ENCODE results near the gene RDH8. TPM values are rescaled to one million over a fixed set of nuclear protein-coding genes. Genes with fewer than 3 reads are reported as not detected.

The RDH8 gene
- total RNA-seq, 1 donor from 2014 or later, result not detected

DNA sequence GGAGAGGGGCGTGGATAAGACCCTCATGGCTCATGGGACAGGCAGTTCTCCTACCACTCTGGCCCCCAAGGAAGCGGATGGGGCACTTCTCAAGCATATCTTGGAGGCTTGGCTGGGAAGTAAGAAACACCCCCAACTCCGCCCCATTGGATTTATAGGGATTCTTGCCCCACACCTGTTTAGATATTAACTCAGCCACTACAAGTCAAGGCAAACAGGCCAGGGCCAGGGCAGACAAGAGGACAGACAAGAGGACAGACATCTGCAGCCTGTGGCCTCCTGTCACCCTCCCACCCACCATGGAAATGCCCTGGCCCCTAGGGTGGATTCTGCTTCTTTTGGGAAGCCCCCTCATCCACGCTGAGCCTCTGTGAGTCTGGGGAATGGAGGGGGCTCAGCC is 24.1 kb downstream of the RDH8 start:
- Mint-ChIP-seq H3K9me3 (ENCODE audit: low read depth) (no peaks in the 10 kb centered on the region), H3K4me1 (ENCODE audit: low read depth) (no peaks in the 10 kb centered on the region), H3K27me3 (ENCODE audit: low read depth) (peaks cover 54% of the 10 kb centered on the region), H3K36me3 (ENCODE audit: low read depth) (no peaks in the 10 kb centered on the region), H3K4me3 (ENCODE audit: unreplicated experiment) (no peak overlapping the region), H3K27ac (ENCODE audit: unreplicated experiment) (no peak overlapping the region)
- TF ChIP-seq, protein P1, sequence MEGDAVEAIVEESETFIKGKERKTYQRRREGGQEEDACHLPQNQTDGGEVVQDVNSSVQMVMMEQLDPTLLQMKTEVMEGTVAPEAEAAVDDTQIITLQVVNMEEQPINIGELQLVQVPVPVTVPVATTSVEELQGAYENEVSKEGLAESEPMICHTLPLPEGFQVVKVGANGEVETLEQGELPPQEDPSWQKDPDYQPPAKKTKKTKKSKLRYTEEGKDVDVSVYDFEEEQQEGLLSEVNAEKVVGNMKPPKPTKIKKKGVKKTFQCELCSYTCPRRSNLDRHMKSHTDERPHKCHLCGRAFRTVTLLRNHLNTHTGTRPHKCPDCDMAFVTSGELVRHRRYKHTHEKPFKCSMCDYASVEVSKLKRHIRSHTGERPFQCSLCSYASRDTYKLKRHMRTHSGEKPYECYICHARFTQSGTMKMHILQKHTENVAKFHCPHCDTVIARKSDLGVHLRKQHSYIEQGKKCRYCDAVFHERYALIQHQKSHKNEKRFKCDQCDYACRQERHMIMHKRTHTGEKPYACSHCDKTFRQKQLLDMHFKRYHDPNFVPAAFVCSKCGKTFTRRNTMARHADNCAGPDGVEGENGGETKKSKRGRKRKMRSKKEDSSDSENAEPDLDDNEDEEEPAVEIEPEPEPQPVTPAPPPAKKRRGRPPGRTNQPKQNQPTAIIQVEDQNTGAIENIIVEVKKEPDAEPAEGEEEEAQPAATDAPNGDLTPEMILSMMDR (IDR thresholded peaks at IDR 0.05), result no peak
- no peak for DNase-seq (ENCODE audit: low spot score)

DNA sequence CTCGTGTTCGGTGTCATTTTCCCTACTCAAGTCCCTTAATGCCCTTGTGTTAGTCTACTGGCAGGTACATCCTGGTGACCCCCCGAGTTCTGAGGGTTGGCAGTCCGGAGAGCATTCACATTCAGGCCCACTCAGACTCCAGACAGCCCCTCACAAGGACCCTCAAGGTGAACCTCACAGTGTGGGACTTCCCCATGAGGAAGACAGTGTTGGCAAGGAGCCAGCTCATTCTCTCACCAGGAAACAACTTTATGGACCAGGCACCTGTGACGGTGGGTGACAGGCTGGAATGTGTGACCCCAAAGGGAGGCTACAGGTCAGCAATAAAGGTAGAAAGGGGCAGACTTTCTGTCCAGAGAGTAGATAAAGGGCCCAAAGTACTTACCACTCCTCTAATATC is 24.5 kb downstream of the RDH8 start:
- H3K27ac Mint-ChIP-seq (ENCODE audit: unreplicated experiment), result no peak overlapping the region
- no peaks in the 10 kb centered on the region for H3K9me3 Mint-ChIP-seq (ENCODE audit: low read depth)
- no peaks in the 10 kb centered on the region for H3K36me3 Mint-ChIP-seq (ENCODE audit: low read depth)
- no peak overlapping the region for H3K4me3 Mint-ChIP-seq (ENCODE audit: unreplicated experiment)
- TF ChIP-seq, protein P1 (IDR thresholded peaks at IDR 0.05), result no peak
- no peaks in the 10 kb centered on the region for H3K4me1 Mint-ChIP-seq (ENCODE audit: low read depth)
- DNase-seq (ENCODE audit: low spot score), result no peak
- peaks cover 55% of the 10 kb centered on the region for H3K27me3 Mint-ChIP-seq (ENCODE audit: low read depth)

DNA sequence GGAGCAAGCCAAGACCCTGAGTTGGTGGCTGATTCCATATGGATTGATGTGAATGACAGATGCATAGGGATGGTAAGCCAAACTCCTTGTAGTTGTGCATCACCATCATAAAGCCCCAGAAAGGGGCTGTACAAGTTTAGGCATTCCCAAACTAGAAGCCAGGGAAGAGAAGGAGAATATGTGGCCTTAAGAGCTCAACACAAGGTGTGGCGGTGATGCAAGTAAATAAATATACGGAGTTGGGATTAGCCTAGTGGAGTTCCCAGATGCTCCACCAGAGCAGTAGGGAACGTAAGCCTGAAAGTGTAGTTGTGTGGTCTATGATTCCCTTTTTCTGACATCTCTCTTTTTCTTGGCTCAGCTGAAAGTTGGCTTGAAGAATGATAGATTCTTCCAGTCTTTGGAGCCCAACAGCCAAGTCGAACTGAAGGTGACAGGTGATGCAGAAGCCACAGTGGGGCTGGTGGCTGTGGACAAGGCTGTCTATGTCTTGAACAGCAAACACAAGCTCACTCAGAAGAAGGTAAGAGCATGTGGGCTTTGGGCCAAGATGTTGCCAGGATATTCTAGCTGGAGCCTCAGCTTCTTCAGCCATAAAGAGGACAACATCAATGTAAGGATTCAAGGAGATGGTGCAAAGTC is 30.1 kb downstream of the RDH8 start:
- Mint-ChIP-seq H3K27me3 (ENCODE audit: low read depth) (peaks cover 52% of the 10 kb centered on the region), H3K36me3 (ENCODE audit: low read depth) (no peaks in the 10 kb centered on the region), H3K4me1 (ENCODE audit: low read depth) (no peaks in the 10 kb centered on the region), H3K9me3 (ENCODE audit: low read depth) (peaks cover 4% of the 10 kb centered on the region), H3K4me3 (ENCODE audit: unreplicated experiment) (no peak overlapping the region), H3K27ac (ENCODE audit: unreplicated experiment) (no peak overlapping the region)
- no peak for DNase-seq (ENCODE audit: low spot score)
- TF ChIP-seq, protein P1 (IDR thresholded peaks at IDR 0.05), result no peak

DNA sequence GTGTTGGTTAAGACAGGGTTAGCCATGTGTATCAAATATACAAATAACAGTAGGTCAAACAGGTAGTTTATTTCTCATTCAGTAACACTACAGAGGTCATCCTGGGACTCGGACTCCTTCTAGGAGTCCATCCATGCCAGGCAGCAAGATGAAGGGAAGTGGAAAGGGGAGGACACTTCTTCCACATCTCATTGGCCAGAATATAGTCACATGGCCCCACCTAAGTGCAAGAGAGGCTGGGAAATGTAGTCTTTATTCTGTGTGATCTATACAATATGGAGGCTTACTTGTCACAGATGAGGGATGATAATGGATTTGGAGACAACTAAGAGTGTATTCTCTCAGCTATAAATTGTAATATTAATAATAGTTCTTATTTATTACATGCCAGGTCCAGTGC is 31.1 kb downstream of the RDH8 start:
- H3K4me3 Mint-ChIP-seq (ENCODE audit: unreplicated experiment), result no peak overlapping the region
- H3K4me1 Mint-ChIP-seq (ENCODE audit: low read depth), result no peaks in the 10 kb centered on the region
- TF ChIP-seq, protein P1 (IDR thresholded peaks at IDR 0.05), result no peak
- H3K36me3 Mint-ChIP-seq (ENCODE audit: low read depth), result no peaks in the 10 kb centered on the region
- no peak overlapping the region for H3K27ac Mint-ChIP-seq (ENCODE audit: unreplicated experiment)
- peaks cover 4% of the 10 kb centered on the region for H3K9me3 Mint-ChIP-seq (ENCODE audit: low read depth)
- DNase-seq (ENCODE audit: low spot score), result no peak
- peaks cover 47% of the 10 kb centered on the region for H3K27me3 Mint-ChIP-seq (ENCODE audit: low read depth)

DNA sequence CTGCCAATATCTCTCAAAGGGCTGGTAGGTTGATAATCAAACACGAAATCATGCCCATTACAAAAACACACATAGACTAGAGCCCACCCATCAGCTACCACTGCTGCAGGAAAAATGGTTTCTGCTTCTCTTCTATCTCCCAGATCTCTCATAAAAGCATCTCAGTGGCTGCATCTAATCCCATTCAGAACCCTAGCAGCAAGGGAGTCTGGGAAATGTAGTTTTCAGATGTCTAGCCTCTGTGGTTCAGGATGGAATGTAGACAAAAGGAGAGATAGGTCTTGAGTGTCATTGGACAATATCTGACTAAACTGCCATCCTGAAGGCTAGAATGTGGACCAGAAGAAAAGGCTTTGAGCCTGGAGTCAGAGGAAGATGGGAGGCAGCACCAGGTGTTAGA is 32.1 kb downstream of the RDH8 start:
- H3K36me3 Mint-ChIP-seq (ENCODE audit: low read depth), result no peaks in the 10 kb centered on the region
- TF ChIP-seq, protein P1 (IDR thresholded peaks at IDR 0.05), result no peak
- no peaks in the 10 kb centered on the region for H3K4me1 Mint-ChIP-seq (ENCODE audit: low read depth)
- H3K9me3 Mint-ChIP-seq (ENCODE audit: low read depth), result peaks cover 4% of the 10 kb centered on the region
- no peak overlapping the region for H3K4me3 Mint-ChIP-seq (ENCODE audit: unreplicated experiment)
- DNase-seq (ENCODE audit: low spot score), result no peak
- peaks cover 51% of the 10 kb centered on the region for H3K27me3 Mint-ChIP-seq (ENCODE audit: low read depth)
- no peak overlapping the region for H3K27ac Mint-ChIP-seq (ENCODE audit: unreplicated experiment)

All from chondrocyte (in vitro differentiated cells).